NCI-H1436 treated with DMSO at 0.1 percent for 48 hours (cell line): Measurements from ENCODE around the gene CABLES1.
"Not testable (repeated sequence)": the region's sequence is repeated elsewhere in the genome, so short reads cannot be mapped to it uniquely, and the experiment has no call there.

ENCODE experiments used
- DNase-seq: peaks from one replicate; lab custom pipeline; 2025; lab: John Stamatoyannopoulos, UW

CABLES1 gene

DNA sequence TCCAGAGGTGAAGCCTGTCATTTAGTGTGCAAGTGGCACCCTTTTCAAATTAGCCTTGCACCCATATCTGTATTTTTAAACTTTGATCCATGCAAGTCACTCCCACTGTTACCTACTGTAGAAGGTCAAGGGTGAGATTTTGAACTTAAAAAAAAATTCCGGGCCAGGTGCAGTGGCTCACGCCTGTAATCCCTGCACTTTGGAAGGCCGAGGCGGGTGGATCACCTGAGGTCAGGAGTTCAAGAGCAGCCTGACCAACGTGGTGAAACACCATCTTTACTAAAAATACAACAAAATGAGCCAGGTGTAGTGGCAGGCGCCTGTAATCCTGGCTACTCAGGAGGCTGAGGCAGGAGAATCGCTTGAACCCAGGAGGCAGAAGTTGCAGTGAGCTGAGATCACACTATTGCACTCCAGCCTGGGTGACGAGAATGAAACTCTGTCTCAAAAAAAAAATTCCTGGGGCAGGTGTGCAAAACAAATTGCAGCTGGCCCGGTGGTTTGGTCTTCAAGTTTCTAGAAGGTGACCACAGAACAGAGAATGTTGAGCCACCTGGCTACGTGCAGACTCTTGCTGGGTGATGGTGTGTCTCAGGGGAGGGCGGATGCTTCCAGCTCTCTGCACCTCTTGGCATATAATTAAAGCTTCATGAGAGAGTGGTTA, 106.7 kb downstream of the CABLES1 start:
- DNase-seq, result not testable (repeated sequence)

- peak; percentile 17 for DNase-seq
Observed at GRCh38 chr18:23243178-23243577, 107.9 kb downstream of the CABLES1 start.

DNA sequence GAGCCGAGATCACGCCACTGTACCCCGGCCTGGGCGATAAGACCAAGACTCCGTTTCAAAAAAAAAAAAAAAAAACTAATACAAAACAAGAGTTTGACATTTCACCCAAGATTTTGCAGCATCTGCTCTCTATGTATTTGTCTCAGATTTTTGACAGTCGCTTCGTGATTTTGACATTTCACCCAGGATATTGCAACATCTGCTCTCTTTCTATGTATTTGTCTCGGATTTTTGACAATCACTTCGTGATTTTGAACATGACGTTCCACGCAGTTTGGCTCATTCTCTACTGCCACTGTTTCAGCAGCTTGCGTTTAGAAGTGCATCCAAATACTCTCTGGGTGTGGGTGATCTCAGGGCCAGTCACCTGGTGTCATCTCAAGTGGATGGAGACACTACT, 108.5 kb downstream of the CABLES1 start:
- DNase-seq, result no peak

GRCh38 chr18:23244401-23244800, 109.1 kb downstream of the CABLES1 start:
- no peak for DNase-seq

DNA sequence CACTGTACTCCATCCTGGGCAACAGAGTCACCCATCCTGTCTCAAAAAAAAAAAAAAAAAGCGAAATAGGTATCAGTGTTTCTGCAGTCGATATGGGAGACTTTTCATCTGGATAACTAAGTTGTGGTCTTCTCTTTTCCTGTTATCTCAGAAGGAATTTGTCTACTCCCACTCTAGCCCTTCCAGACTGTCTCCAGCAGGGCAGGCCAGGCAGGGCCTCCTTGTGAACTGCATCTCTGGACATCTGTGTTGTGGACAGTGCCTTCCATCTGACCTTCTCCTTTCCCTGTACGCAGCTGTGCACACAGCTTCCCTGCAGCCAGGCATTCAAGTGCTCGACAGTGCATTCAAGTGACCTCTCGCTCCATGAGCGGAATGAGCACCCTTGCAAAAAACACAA, 110.2 kb downstream of the CABLES1 start:
- no peak for DNase-seq

- DNase-seq, result no peak
Observed at GRCh38 chr18:23247331-23247730, 112.0 kb downstream of the CABLES1 start.

GRCh38 chr18:23247896-23248295, 112.6 kb downstream of the CABLES1 start:
- no peak for DNase-seq

- no peak for DNase-seq
Observed at GRCh38 chr18:23248826-23249225, 113.5 kb downstream of the CABLES1 start.

- no peak for DNase-seq
Observed at GRCh38 chr18:23249348-23249747, 114.1 kb downstream of the CABLES1 start.

DNA sequence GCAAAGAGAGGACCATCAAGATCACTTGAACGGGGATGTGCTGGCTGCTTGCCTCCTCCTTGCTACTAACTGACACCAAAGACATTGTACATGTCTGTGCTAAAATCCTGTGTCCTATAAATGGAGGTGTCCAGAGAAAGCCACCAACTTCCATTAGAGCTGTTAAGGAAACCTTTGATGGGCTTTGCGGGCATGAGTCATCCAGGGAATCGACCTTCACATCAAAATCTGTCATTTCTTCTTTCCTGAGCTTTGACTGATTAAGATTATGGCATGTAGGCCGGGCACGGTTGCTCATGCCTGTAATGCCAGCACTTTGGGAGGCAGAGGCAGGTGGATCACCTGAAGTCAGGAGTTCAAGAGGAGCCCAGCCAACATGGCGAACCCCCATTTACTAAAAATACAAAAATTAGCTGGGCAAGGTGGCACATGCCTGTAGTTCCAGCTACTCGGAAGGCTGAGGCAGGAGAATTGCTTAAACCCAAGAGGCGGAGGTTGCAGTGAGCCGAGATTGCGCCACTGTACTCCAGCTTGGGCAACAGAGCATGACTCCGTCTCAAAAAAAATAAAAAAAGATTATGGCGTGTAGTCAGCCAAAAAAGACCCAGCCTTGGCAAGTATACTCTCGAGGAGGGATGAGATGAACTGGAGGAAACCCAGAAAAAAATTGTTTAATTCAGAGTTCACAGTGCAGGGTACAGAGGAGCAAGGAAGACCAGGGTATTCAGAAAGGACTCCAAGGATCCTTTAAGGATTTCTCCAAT, 115.8 kb downstream of the CABLES1 start:
- DNase-seq, result no peak

DNA sequence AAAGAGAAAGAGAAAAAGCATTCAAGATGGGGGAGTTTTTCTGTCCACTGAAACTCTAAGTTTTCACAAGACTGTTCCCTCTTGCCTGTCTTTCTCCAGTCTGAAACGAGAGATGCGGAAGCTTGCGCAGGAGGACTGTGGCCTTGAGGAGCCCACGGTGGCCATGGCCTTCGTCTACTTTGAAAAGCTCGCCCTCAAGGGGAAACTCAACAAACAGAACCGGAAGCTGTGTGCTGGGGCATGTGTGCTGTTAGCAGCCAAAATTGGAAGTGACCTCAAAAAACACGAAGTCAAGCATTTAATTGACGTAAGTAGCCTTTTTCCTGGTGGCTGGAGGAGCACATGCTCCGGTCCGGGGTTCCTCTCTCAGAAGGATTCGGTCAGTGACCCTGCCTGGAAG, 118.3 kb downstream of the CABLES1 start:
- DNase-seq, result no peak

DNA sequence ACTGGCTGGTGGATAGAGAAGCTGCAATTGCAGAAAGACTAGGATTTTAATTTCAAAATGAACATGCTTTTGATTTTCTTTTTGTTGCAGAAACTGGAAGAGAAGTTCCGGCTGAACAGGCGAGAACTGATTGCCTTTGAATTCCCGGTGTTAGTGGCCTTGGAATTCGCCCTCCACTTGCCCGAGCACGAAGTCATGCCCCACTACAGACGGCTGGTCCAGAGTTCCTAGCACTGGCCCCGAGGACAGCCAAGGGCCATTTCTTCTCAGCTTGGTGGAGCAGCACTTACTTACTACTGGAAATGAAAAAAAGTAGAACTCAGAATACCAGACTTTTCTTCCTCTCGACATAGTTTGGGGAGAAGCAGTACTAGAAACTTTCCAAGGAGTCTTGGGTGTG, 121.9 kb downstream of the CABLES1 start:
- DNase-seq, result no peak

DNA sequence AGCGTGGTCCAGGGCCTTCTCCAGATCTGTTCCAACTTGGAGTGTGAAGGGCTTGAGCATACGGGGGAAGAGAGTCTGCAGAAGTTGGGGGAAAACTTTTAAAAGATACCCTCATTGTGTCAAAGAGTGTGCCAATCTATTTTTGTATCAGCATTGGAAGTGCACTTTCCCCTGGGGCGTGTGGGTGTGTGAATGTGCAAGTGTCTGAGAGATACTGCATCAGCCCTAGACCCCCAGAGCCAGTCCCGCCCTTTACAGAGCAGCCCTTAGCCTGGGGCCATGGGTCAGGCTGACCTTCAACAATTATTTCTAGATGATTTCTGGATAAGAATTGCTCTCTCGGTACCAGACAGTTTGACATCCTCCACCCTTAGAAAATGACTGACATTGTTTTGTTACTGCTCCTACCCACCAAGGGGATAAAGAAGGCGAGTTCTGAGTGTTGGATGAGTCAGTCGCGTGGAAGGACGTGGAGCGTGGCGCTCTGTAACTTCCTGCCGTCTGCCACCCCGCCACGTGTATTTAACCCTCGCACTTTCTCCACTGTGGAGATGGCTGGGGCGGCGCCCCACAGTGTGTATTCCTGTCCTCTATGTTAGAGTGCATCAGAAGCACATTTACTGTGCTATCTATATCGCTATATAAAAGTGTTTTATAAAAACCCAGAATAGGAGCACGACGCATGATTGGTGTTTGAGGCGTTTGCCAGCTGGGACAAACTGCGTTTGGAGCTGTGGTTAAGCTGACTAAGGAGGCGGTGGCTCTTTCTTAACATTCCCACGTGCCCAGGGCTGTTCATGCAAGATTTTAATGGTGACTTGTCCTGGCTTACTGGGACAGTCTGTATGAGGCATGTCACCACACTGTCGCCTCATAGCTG, 122.6 kb downstream of the CABLES1 start:
- DNase-seq, result no peak

GRCh38 chr18:23258566-23259469, 123.5 kb downstream of the CABLES1 start:
- DNase-seq, result no peak

- no peak for DNase-seq
Observed at GRCh38 chr18:23259701-23260681, 124.7 kb downstream of the CABLES1 start.

DNA sequence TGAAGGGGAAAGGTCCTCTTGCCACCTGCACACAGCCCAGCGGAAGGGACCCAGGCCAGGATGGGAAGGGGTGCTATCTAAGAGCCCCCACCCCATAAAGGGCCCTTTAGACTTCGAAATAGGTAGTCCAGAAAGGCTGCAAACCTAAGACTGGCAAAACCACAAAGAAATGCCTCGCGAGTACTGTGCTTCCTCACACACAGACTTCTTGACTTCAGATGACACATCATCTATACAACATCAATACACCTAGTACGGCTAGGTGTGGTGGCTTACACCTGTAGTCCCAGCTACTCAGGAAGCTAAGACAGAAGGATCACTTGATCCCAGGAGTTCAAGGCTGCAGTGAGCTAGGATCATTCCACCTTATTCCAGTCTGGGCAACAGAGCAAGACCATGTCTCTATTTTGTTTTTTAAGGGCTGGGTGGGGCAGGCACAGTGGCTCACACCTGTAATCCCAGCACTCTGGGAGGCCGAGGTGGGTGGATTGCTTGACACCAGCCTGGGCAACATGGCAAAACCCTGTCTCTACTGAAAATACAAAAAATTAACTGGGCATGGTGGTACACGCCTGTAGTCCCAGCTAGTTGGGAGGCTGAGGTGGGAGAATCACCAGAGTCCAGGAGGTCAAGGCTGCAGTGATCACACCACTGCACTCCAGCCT, 125.8 kb downstream of the CABLES1 start:
- DNase-seq, result no peak

GRCh38 chr18:23263551-23264235, 128.4 kb downstream of the CABLES1 start:
- DNase-seq, result no peak

DNA sequence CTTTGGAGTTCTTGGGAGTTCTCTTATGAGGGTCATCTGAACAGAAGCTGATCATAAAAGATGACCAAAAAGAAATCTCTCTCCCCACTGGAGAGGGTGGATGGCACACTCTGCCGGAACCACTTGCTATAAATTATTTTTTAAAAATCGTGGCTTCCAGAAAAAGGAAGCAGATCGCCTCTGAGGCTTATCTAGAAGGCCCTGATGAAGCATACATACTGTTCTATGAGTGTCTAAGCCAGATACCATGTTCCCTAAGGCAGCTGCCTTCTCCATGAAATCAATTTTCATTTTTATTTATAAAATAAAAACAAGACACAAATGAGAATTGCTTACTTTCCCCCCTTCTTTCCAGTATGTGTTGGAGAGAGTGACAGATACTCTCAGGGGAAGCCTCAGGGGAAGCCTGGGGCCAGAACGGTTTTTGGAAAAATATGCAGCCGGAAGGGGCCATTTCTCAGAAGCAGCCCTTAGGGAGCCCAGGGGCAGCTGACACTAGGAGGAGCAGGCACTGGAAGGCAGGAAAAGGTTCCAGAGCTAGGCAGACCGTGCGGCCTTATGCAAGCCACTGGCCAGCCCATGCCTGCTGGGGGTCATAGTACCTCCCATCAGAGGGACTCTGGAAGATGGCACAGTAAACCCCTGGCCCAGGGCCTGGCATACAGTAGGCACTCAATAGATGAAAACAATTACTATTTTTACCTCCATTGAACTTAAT, 130.6 kb downstream of the CABLES1 start:
- DNase-seq, result no peak
